Tibial artery (tissue), 4 donors: Measurements from ENCODE around the gene STAMBP.

Experiments used
- DNase-seq, 2 donors: peaks; one replicate each; pipeline ENCODE4 v3.0.0-alpha.2; 2019
- H3K27ac ChIP-seq, 2 donors: fragments of 200-600 bp; sonication (generic) in 1 of 2; 1 replicate in 1 of 2; 2 replicates in 1 of 2; pipeline ENCODE4 v1.5.1; 2018 to 2019; ENCODE audit warnings: mild to moderate bottlenecking in 1 of 2
- H3K27me3 ChIP-seq, 2 donors: fragments of 200-600 bp; sonication (generic) in 1 of 2; one replicate each; pipeline versions ENCODE4 v1.5.1 to v1.6.0; 2016 to 2019
- H3K36me3 ChIP-seq, 3 donors: fragments of 200-600 bp; sonication (generic) in 2 of 3; one replicate each; pipeline ENCODE4 v1.5.1; 2016 to 2019; ENCODE audit warnings: mild to moderate bottlenecking in 2 of 3
- H3K4me1 ChIP-seq, 4 donors: fragments of 200-600 bp; sonication (generic) in 2 of 4; 1 replicate in 3 of 4; 2 replicates in 1 of 4; pipeline ENCODE4 v1.5.1; 2016 to 2019
- H3K4me3 ChIP-seq, 2 donors: fragments of 200-600 bp; sonication (generic) in 1 of 2; 1 replicate in 1 of 2; 2 replicates in 1 of 2; pipeline ENCODE4 v1.5.1; 2018 to 2019; ENCODE audit warnings: mild to moderate bottlenecking in 2 of 2
- H3K9me3 ChIP-seq, 3 donors: fragments of 200-600 bp; sonication (generic) in 1 of 3; one replicate each; pipeline ENCODE4 v1.5.1; 2016 to 2019
- CTCF ChIP-seq, 2 experiments: fragments of 200-600 bp in 1 of 2; fragments of 450-650 bp in 1 of 2; IDR thresholded peaks; one replicate each; pipeline ENCODE4 v1.5.1; 2017 to 2019; ENCODE audit warnings: antibody characterized with exemption in 2 of 2, mild to moderate bottlenecking in 1 of 2, moderate library complexity in 1 of 2
- intact Hi-C: fragments of 100-400 bp; cut with DNase I; formaldehyde crosslinking; loops from one replicate; pipeline ENCODE4 v1.15.0; 2023; ENCODE audit warnings: low total_unique reads

Gene STAMBP

GRCh38 chr2:73812635-73813034 is 16.1 kb upstream of the STAMBP start:
- H3K27ac ChIP-seq, result no peak overlapping the region
- intact Hi-C loops, result no loop called here

GRCh38 chr2:73818296-73818695 is 10.5 kb upstream of the STAMBP start:
- no peak overlapping the region for H3K4me3 ChIP-seq
- H3K9me3 ChIP-seq, result no peaks in the 10 kb centered on the region
- peaks cover 0 to 17% of the 10 kb centered on the region in 2 donors for H3K27me3 ChIP-seq
- no peaks in the 10 kb centered on the region for H3K36me3 ChIP-seq
- H3K4me1 ChIP-seq, result no peaks in the 10 kb centered on the region
- TF ChIP-seq CTCF (IDR thresholded peaks at IDR 0.05), result no peak
- intact Hi-C loops, result no loop called here
- H3K27ac ChIP-seq, result no peak overlapping the region
- DNase-seq, result no peak

More at GRCh38 chr2:73812635-73813034, 16.1 kb upstream of the STAMBP start:
- H3K4me1 ChIP-seq, result no peaks in the 10 kb centered on the region
- peaks cover 0 to 11% of the 10 kb centered on the region in 2 donors for H3K27me3 ChIP-seq
- no peak for TF ChIP-seq CTCF (IDR thresholded peaks at IDR 0.05)
- no peaks in the 10 kb centered on the region for H3K9me3 ChIP-seq
- no peak overlapping the region for H3K4me3 ChIP-seq
- H3K36me3 ChIP-seq, result no peaks in the 10 kb centered on the region
- no peak for DNase-seq

GRCh38 chr2:73821227-73821626 is 7.5 kb upstream of the STAMBP start:
- Histone ChIP-seq H3K4me3 (no peak overlapping the region), H3K27ac (no peak overlapping the region), H3K36me3 (no peaks in the 10 kb centered on the region), H3K9me3 (no peaks in the 10 kb centered on the region), H3K27me3 (peaks cover 0 to 14% of the 10 kb centered on the region in 2 donors), H3K4me1 (peaks cover 0 to 5% (median 2%) of the 10 kb centered on the region in 4 donors)
- no peak for TF ChIP-seq CTCF (IDR thresholded peaks at IDR 0.05)
- no peak for DNase-seq
- intact Hi-C loops, result loop anchor here (10.0 kb wide), 3 partner anchors 104 to 514 kb away; partner anchors contain the start of gene DGUOK

GRCh38 chr2:73821669-73822068 is 7.1 kb upstream of the STAMBP start:
- H3K27ac ChIP-seq, result no peak overlapping the region
- H3K4me3 ChIP-seq, result no peak overlapping the region
- peaks cover 0 to 9% of the 10 kb centered on the region in 2 donors for H3K27me3 ChIP-seq
- intact Hi-C loops, result loop anchor here (10.0 kb wide), 3 partner anchors 103 to 513 kb away; partner anchors contain the start of gene DGUOK
- DNase-seq, result no peak
- no peak for TF ChIP-seq CTCF (IDR thresholded peaks at IDR 0.05)
- peaks cover 0 to 5% (median 2%) of the 10 kb centered on the region in 4 donors for H3K4me1 ChIP-seq
- no peaks in the 10 kb centered on the region for H3K9me3 ChIP-seq
- no peaks in the 10 kb centered on the region for H3K36me3 ChIP-seq

- DNase-seq, result no peak
- Histone ChIP-seq H3K4me3 (no peak overlapping the region), H3K27me3 (peaks cover 0 to 7% of the 10 kb centered on the region in 2 donors), H3K36me3 (no peaks in the 10 kb centered on the region), H3K27ac (no peak overlapping the region), H3K4me1 (peaks cover 0 to 5% (median 2%) of the 10 kb centered on the region in 4 donors), H3K9me3 (no peaks in the 10 kb centered on the region)
- TF ChIP-seq CTCF (IDR thresholded peaks at IDR 0.05), result no peak
- intact Hi-C loops, result loop anchor here (10.0 kb wide), 3 partner anchors 103 to 513 kb away; partner anchors contain the start of gene DGUOK
These were observed 6.5 kb upstream of the STAMBP start for GRCh38 chr2:73822276-73822675.
